HG02763 (cell line): Measurements from ENCODE around the gene TENM4.

Experiments used
- ATAC-seq: cut with Tn5 transposase; IDR thresholded peaks from one replicate; pipeline ENCODE4 v1.9.1; 2021; ENCODE audit warnings: mild to moderate bottlenecking, moderate library complexity; ENCODE audit not compliant: unreplicated experiment

Gene TENM4

GRCh38 chr11:78954696-78955095 lies 486.1 kb downstream of the TENM4 start:
- ATAC-seq, result no peak

- ATAC-seq, result no peak
Observed at GRCh38 chr11:78954261-78954660, 486.6 kb downstream of the TENM4 start.

- ATAC-seq, result no peak
Observed at GRCh38 chr11:78952890-78953289, 487.9 kb downstream of the TENM4 start.

GRCh38 chr11:78952175-78952574 lies 488.7 kb downstream of the TENM4 start:
- ATAC-seq, result no peak

- ATAC-seq, result no peak
Observed at GRCh38 chr11:78949976-78950690, 490.7 kb downstream of the TENM4 start.

GRCh38 chr11:78946945-78947902 lies 493.6 kb downstream of the TENM4 start:
- ATAC-seq, result no peak

- ATAC-seq, result no peak
Observed at GRCh38 chr11:78943841-78944240, 497.0 kb downstream of the TENM4 start.

GRCh38 chr11:78943154-78943553 lies 497.7 kb downstream of the TENM4 start:
- no peak for ATAC-seq

- no peak for ATAC-seq
Observed at GRCh38 chr11:78941226-78941851, 499.5 kb downstream of the TENM4 start.

- ATAC-seq, result no peak
Observed at GRCh38 chr11:78940500-78941225, 500.2 kb downstream of the TENM4 start.

- no peak for ATAC-seq
Observed at GRCh38 chr11:78938971-78939370, 501.9 kb downstream of the TENM4 start.

- ATAC-seq, result no peak
Observed at GRCh38 chr11:78938036-78938435, 502.8 kb downstream of the TENM4 start.

- no peak for ATAC-seq
Observed at GRCh38 chr11:78935398-78936068, 505.3 kb downstream of the TENM4 start.

GRCh38 chr11:78933350-78933749 lies 507.5 kb downstream of the TENM4 start:
- no peak for ATAC-seq

GRCh38 chr11:78932757-78933156 lies 508.1 kb downstream of the TENM4 start:
- no peak for ATAC-seq

GRCh38 chr11:78931891-78932290 lies 508.9 kb downstream of the TENM4 start:
- ATAC-seq, result no peak

GRCh38 chr11:78930810-78931523 lies 509.9 kb downstream of the TENM4 start:
- no peak for ATAC-seq

GRCh38 chr11:78929906-78930220 lies 511.0 kb downstream of the TENM4 start:
- no peak for ATAC-seq

- no peak for ATAC-seq
Observed at GRCh38 chr11:78929207-78929905, 511.5 kb downstream of the TENM4 start.
